ENCODE data around the gene C1orf226. TPM values are rescaled to one million over a fixed set of nuclear protein-coding genes. Genes with fewer than 3 reads are reported as not detected.

Gene C1orf226
- total RNA-seq = 1 to 10 TPM in 1 of 4 donors, under 1 TPM in 3; 0.28 to 1.1 (median 0.73) TPM
- under 1 TPM; 0.10 to 0.26 (median 0.24) TPM for polyA plus RNA-seq
- long read RNA-seq, donor 1 = 0 reads
- long read RNA-seq, donor 2 = 0 reads

GRCh38 chr1:162381383-162381782 lies at the start of gene C1orf226:
Gene C1orf226, plus strand, starts transcription at chr1:162381728. Its CDS starts 174 bp downstream, at chr1:162381902.
- Histone ChIP-seq H3K27me3 (ENCODE audit: insufficient read depth in 3 of 3, low read length in 2 of 3) (no peaks in the 10 kb centered on the region), H3K36me3 (ENCODE audit: insufficient read depth in 1 of 2, low read depth in 1 of 2) (no peaks in the 10 kb centered on the region), H3K4me3 (no peak within 1 kb of the TSS), H3K4me1 (no peaks in the 10 kb centered on the region), H3K9me3 (no peaks in the 10 kb centered on the region), H3K27ac (no peak within 1 kb of the TSS)
- TF ChIP-seq CTCF (IDR thresholded peaks at IDR 0.05) = no peak
- intact Hi-C loops (cut with DNase I) = no loop called here
- DNase-seq (no peak), ATAC-seq (no peak)
- WGBS, 3 donors = 80 to 94% (median 92%) methylated on average over 3 of the region's 3 CpGs

GRCh38 chr1:162333991-162334390 lies 47.5 kb upstream of the C1orf226 start:
- H3K4me1 ChIP-seq = no peaks in the 10 kb centered on the region
- no peak for ATAC-seq
- intact Hi-C loops (cut with DNase I) = no loop called here
- no peak overlapping the region for H3K4me3 ChIP-seq
- no peak for TF ChIP-seq CTCF (IDR thresholded peaks at IDR 0.05)
- H3K9me3 ChIP-seq = no peaks in the 10 kb centered on the region
- no peak overlapping the region for H3K27ac ChIP-seq
- no peaks in the 10 kb centered on the region for H3K27me3 ChIP-seq (ENCODE audit: insufficient read depth in 3 of 3, low read length in 2 of 3)
- H3K36me3 ChIP-seq (ENCODE audit: insufficient read depth in 1 of 2, low read depth in 1 of 2) = no peaks in the 10 kb centered on the region
- no peak for DNase-seq

GRCh38 chr1:162335126-162335525 lies 46.4 kb upstream of the C1orf226 start:
- Histone ChIP-seq H3K4me3 (no peak overlapping the region), H3K9me3 (no peaks in the 10 kb centered on the region), H3K27ac (no peak overlapping the region), H3K4me1 (no peaks in the 10 kb centered on the region), H3K36me3 (ENCODE audit: insufficient read depth in 1 of 2, low read depth in 1 of 2) (no peaks in the 10 kb centered on the region), H3K27me3 (ENCODE audit: insufficient read depth in 3 of 3, low read length in 2 of 3) (no peaks in the 10 kb centered on the region)
- intact Hi-C loops (cut with DNase I) = no loop called here
- WGBS, 3 donors = 55 to 57% (median 57%) methylated on average over 5 of the region's 5 CpGs
- ATAC-seq = no peak
- no peak for DNase-seq
- no peak for TF ChIP-seq CTCF (IDR thresholded peaks at IDR 0.05)

GRCh38 chr1:162336621-162337285 lies 44.8 kb upstream of the C1orf226 start:
- Histone ChIP-seq H3K4me3 (no peak overlapping the region), H3K4me1 (no peaks in the 10 kb centered on the region), H3K9me3 (no peaks in the 10 kb centered on the region), H3K36me3 (ENCODE audit: insufficient read depth in 1 of 2, low read depth in 1 of 2) (no peaks in the 10 kb centered on the region), H3K27me3 (ENCODE audit: insufficient read depth in 3 of 3, low read length in 2 of 3) (no peaks in the 10 kb centered on the region), H3K27ac (no peak overlapping the region)
- intact Hi-C loops (cut with DNase I) = no loop called here
- DNase-seq = no peak
- no peak for TF ChIP-seq CTCF (IDR thresholded peaks at IDR 0.05)
- WGBS, 3 donors = 80 to 90% (median 84%) methylated on average over 7 of the region's 7 CpGs
- ATAC-seq = no peak
